ENCODE results near the gene KLHL7.
"Not testable (repeated sequence)": the region's sequence is repeated elsewhere in the genome, so short reads cannot be mapped to it uniquely, and the experiment has no call there.

KLHL7 gene

DNA sequence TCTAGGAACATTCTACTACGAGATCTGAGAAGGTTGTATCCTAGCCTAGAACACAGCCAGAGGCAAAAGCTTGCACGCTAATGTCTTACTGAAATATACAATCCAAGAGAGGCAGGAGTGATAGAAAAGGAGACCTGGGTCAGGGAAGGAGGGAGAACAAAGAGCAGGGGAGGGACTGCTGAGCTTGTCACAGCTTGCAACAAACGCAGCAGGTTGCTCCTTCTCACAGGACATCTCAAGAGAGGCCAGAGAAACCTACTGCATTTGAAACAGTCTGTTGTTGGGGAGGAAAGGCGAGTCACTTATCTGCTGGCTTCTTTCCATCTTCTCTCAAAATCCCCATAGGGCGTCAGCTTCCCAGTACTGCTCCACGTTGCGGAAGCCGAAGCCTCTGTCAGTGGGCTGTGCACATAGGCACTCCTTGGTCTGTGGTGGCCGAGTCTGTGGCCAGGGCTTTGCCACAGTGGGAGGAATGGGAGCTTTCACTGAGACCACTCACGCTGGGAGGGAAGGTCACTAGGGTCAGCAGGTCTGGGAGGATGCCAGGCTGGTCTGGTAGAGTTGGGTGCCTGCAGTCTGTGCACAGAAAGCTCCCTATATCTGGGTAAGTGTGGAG is 115.2 kb downstream of the KLHL7 start:
- no peak for DNase-seq

DNA sequence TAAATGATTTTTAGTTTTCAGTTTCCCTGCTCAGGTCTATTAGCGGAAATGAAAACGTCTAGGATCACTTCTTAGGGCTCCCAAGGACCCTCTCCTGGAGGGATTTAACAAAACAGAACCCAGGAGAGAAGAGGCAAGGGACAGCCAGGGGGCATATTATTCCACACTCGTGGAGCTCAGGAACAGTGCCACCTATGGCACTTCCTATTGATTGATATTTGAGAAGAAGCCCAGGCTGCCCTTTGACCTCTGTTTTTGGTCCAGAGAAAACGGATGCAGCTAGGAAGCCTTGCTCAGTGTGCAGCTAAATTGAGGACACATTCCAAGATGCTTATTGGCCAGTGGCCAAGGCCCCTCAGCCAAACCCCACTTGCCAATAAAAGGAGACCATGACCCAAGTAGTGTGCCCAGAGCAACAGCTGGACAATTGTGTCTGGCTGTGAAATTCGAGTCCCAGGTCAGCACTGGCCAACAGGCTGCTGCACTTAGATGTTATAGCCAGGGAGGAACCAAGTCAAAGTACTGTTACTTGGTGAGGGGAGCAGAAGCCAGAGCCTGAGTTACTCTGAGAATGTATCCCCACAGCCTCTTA is 117.0 kb downstream of the KLHL7 start:
- DNase-seq = no peak

- not testable (repeated sequence) for DNase-seq
Measured at GRCh38 chr7:23224364-23224763, 118.8 kb downstream of the KLHL7 start.

GRCh38 chr7:23226844-23227450 is 121.4 kb downstream of the KLHL7 start:
- DNase-seq = no peak
